Panc1 (cell line): ENCODE measurements around the gene FAM174A. TPM values are rescaled to one million over a fixed set of nuclear protein-coding genes. Genes with fewer than 3 reads are reported as not detected.

Source experiments
- ATAC-seq: fragments of 200-7000 bp; cut with Tn5 transposase; 2 replicates; pipeline ENCODE4 v1.9.1; 2020; ENCODE audit warnings: mild to moderate bottlenecking, moderate library complexity
- BruUV-seq: library from RNA; stranded (reverse); fragments of 400-500 nt; replicated peaks from 2 replicates; lab custom pipeline; 2021; lab: Mats Ljungman, UMichigan
- CTCF ChIA-PET: fragments of 300-600 bp; sonication (Branson Sonifier 250); formaldehyde crosslinking; loops from one replicate; lab custom pipeline; 2022; ENCODE audit warnings: antibody characterized with exemption; lab: Charles Lee
- POLR2A ChIA-PET: fragments of 300-600 bp; sonication (Branson Sonifier 250); formaldehyde crosslinking; loops from one replicate; lab custom pipeline; 2022; ENCODE audit warnings: antibody characterized with exemption; lab: Charles Lee
- DNase-seq: peaks from one replicate; pipeline ENCODE4 v3.0.0-alpha.2; 2010; ENCODE audit warnings: low read depth, low spot score
- H3K27ac ChIP-seq: 2 replicates; pipeline ENCODE4 v1.5.1; 2011; ENCODE audit warnings: mild to moderate bottlenecking, low read length, inconsistent platforms
- H3K27me3 ChIP-seq: fragments of 200-500 bp; sonication (Bioruptor generic); 2 replicates; pipeline ENCODE4 v1.6.0; 2014; ENCODE audit warnings: low read length, inconsistent platforms; ENCODE audit not compliant: control insufficient read depth, insufficient read depth
- H3K36me3 ChIP-seq: fragments of 200-500 bp; sonication (Bioruptor generic); 2 replicates; pipeline ENCODE4 v1.5.1; 2014; ENCODE audit warnings: inconsistent platforms, mild to moderate bottlenecking, low read length, moderate library complexity; ENCODE audit not compliant: control insufficient read depth, insufficient read depth
- H3K4me1 ChIP-seq: 2 replicates; pipeline ENCODE4 v1.5.1; 2011; ENCODE audit warnings: inconsistent platforms, mild to moderate bottlenecking, low read length, moderate library complexity; ENCODE audit not compliant: control insufficient read depth, insufficient read depth
- H3K4me3 ChIP-seq, 2 experiments: 2 replicates each; pipeline ENCODE4 v1.5.1; 2011 to 2012; ENCODE audit warnings: low read depth in 2 of 2, low read length in 2 of 2, mild to moderate bottlenecking in 2 of 2, inconsistent platforms in 1 of 2, moderate library complexity in 1 of 2
- H3K9me3 ChIP-seq: fragments of 200-500 bp; sonication (Bioruptor generic); 2 replicates; pipeline ENCODE4 v1.5.1; 2014; ENCODE audit warnings: low read depth, mild to moderate bottlenecking, inconsistent platforms, low read length, moderate library complexity; ENCODE audit not compliant: control insufficient read depth, insufficient read depth
- POLR2AphosphoS5 ChIP-seq: IDR thresholded peaks from 2 replicates; pipeline ENCODE4 v1.6.1; 2012; ENCODE audit warnings: mild to moderate bottlenecking, low read depth, low read length, moderate library complexity
- TCF7L2 ChIP-seq: IDR thresholded peaks from 2 replicates; pipeline ENCODE4 v1.6.1; 2011; ENCODE audit warnings: mild to moderate bottlenecking, low read depth, low read length, inconsistent platforms
- in situ Hi-C: cut with HindIII; loops from 2 replicates; pipeline ENCODE4 v1.10.0; 2016; ENCODE audit warnings: low sequenced_read_pairs, low pct_unique_long_range_greater_than_20kb
- intact Hi-C: fragments of 100-400 bp; cut with micrococcal nuclease; formaldehyde crosslinking; loops from one replicate; pipeline ENCODE4 v1.10.0; 2022; ENCODE audit not compliant: unreplicated experiment
- total RNA-seq: library from RNA; stranded (reverse); gene quantifications from one replicate; pipeline ENCODE4 v1.2.1, GENCODE V29; 2021; ENCODE audit not compliant: unreplicated experiment
- TF ChIP-seq, protein P1 (sequence below), 2 experiments: IDR thresholded peaks; 2 replicates each; pipeline ENCODE4 v1.6.1; 2011 to 2012; ENCODE audit warnings: low read depth in 2 of 2, control low read depth in 1 of 2, low read length in 1 of 2, mild to moderate bottlenecking in 1 of 2, moderate library complexity in 1 of 2; ENCODE audit not compliant: insufficient read depth in 1 of 2
- TF ChIP-seq, protein P2 (sequence below): fragments of 450-650 bp; IDR thresholded peaks from 2 replicates; pipeline ENCODE4 v1.5.1; 2017; ENCODE audit warnings: mild to moderate bottlenecking

The FAM174A gene
- total RNA-seq, 1 experiment from 2014 or later: 11.0 TPM

DNA sequence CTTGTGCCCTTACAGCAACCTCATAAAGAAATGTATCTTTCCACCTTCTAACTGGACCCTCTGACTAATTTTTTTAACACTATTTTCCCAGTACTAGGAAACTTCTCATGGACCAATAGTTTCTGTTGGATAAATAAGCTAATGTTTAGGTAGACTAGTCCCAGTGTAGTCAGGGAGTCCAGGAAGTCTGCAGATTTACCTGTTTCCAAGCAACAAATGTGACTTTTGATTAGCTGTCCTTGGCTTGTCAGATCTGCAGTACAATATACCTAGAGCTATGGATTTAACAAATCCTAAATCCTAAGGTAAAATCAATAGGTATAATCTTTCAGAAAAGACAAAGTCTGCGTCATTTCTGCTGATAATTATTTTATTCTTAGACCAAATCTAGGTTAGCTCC, 55.7 kb downstream of the FAM174A start:
- in situ Hi-C loops: no loop called here
- DNase-seq: no peak
- CTCF ChIA-PET: no interaction called here
- H3K27me3 ChIP-seq: no peaks in the 10 kb centered on the region
- H3K36me3 ChIP-seq: no peaks in the 10 kb centered on the region; the same call in 1 of the 2 replicates
- TF ChIP-seq, protein P1, sequence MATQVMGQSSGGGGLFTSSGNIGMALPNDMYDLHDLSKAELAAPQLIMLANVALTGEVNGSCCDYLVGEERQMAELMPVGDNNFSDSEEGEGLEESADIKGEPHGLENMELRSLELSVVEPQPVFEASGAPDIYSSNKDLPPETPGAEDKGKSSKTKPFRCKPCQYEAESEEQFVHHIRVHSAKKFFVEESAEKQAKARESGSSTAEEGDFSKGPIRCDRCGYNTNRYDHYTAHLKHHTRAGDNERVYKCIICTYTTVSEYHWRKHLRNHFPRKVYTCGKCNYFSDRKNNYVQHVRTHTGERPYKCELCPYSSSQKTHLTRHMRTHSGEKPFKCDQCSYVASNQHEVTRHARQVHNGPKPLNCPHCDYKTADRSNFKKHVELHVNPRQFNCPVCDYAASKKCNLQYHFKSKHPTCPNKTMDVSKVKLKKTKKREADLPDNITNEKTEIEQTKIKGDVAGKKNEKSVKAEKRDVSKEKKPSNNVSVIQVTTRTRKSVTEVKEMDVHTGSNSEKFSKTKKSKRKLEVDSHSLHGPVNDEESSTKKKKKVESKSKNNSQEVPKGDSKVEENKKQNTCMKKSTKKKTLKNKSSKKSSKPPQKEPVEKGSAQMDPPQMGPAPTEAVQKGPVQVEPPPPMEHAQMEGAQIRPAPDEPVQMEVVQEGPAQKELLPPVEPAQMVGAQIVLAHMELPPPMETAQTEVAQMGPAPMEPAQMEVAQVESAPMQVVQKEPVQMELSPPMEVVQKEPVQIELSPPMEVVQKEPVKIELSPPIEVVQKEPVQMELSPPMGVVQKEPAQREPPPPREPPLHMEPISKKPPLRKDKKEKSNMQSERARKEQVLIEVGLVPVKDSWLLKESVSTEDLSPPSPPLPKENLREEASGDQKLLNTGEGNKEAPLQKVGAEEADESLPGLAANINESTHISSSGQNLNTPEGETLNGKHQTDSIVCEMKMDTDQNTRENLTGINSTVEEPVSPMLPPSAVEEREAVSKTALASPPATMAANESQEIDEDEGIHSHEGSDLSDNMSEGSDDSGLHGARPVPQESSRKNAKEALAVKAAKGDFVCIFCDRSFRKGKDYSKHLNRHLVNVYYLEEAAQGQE (IDR thresholded peaks at IDR 0.05; ENCODE audit: insufficient read depth in 1 of 2, low read depth in 2 of 2, low read length in 1 of 2): no peak
- TF ChIP-seq POLR2AphosphoS5: no peak
- TF ChIP-seq TCF7L2: no peak
- no peak overlapping the region for H3K27ac ChIP-seq
- H3K4me1 ChIP-seq: no peaks in the 10 kb centered on the region
- H3K9me3 ChIP-seq: no peaks in the 10 kb centered on the region
- POLR2A ChIA-PET: interaction anchor here (0.7 kb wide), 1 partner anchor 232 kb away, joined by 8 read pairs; no protein-coding TSS in a partner anchor
- H3K4me3 ChIP-seq: no peak overlapping the region
- BruUV-seq: no TSS peak
- ATAC-seq: no peak
- intact Hi-C loops: no loop called here

DNA sequence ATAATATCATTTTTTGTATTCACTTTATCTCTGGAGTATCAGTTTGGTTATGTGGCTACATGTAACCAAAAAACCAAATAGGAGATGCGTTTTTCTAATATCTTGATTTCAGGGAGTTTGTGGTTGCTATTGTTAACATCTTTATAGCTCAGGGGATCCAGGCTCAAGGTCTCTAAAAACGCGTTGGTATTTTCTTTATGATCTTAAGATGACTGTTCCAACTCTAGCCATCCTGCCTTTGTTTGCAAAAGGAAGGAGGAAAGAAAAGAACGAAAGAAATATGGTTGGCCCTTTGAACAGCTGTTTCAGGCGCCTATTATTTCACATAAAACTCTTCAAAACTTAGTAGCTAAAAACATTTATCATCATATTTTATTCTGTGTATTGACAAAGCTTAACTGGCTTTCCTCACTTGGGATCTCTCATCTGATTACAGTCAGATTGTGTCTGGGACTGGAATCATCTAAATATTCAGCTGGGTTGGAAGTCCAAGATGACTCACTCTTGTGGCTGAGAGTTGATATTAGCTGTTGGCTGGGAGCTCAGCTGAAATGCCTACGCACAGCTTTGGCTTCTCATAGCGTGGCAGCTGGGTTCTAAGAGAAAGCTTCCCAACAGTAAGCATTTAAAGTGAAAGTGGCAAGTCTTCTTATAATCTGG, 60.1 kb downstream of the FAM174A start:
- in situ Hi-C loops (no loop called here), intact Hi-C loops (no loop called here)
- peak; percentile 72 for DNase-seq
- Histone ChIP-seq H3K9me3 (no peaks in the 10 kb centered on the region), H3K27ac (no peak overlapping the region), H3K27me3 (no peaks in the 10 kb centered on the region), H3K36me3 (no peaks in the 10 kb centered on the region), H3K4me3 (no peak overlapping the region), H3K4me1 (no peaks in the 10 kb centered on the region)
- no TSS peak for BruUV-seq
- ChIA-PET POLR2A (no interaction called here), CTCF (interaction anchor here (0.7 to 1.0 kb wide), 2 partner anchors 103 to 471 kb away, joined by 3 read pairs; no protein-coding TSS in a partner anchor)
- ATAC-seq: peak; percentile 91
- no peak for TF ChIP-seq TCF7L2

DNA sequence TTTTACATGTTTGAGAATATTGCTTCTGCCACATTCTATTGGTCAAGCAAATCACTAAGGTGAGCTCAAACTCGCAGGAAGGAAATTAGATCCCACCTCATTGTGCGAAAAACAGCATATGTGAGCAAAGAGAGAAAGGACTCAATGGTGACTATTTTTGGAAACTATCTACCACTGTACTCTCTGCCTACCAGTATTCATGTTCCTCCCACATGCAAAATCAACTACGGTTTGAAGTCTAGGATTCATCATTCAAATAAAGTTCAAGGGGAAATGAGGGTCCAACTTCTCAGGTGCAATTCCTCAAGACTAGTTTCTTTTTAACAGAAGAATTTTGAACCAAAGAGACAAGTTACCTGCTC, 60.6 kb downstream of the FAM174A start:
- no peaks in the 10 kb centered on the region for H3K9me3 ChIP-seq
- intact Hi-C loops: no loop called here
- BruUV-seq: no TSS peak
- in situ Hi-C loops: no loop called here
- no peaks in the 10 kb centered on the region for H3K4me1 ChIP-seq
- no peak overlapping the region for H3K27ac ChIP-seq
- no peak for DNase-seq
- ChIA-PET POLR2A (no interaction called here), CTCF (interaction anchor here (1.0 kb wide), 1 partner anchor 471 kb away, joined by 3 read pairs; no protein-coding TSS in a partner anchor)
- no peak for TF ChIP-seq POLR2AphosphoS5
- TF ChIP-seq, protein P2, sequence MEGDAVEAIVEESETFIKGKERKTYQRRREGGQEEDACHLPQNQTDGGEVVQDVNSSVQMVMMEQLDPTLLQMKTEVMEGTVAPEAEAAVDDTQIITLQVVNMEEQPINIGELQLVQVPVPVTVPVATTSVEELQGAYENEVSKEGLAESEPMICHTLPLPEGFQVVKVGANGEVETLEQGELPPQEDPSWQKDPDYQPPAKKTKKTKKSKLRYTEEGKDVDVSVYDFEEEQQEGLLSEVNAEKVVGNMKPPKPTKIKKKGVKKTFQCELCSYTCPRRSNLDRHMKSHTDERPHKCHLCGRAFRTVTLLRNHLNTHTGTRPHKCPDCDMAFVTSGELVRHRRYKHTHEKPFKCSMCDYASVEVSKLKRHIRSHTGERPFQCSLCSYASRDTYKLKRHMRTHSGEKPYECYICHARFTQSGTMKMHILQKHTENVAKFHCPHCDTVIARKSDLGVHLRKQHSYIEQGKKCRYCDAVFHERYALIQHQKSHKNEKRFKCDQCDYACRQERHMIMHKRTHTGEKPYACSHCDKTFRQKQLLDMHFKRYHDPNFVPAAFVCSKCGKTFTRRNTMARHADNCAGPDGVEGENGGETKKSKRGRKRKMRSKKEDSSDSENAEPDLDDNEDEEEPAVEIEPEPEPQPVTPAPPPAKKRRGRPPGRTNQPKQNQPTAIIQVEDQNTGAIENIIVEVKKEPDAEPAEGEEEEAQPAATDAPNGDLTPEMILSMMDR: no peak
- no peak for ATAC-seq
- no peaks in the 10 kb centered on the region for H3K27me3 ChIP-seq
- H3K36me3 ChIP-seq: no peaks in the 10 kb centered on the region
- H3K4me3 ChIP-seq: no peak overlapping the region
